NOMO-1 (cell line): ENCODE results near the gene BAIAP2L1.
"Not testable (repeated sequence)": the region's sequence is repeated elsewhere in the genome, so short reads cannot be mapped to it uniquely, and the experiment has no call there.

Experiments
- DNase-seq, 2 experiments: peaks; one replicate each; lab custom pipeline; 2025; ENCODE audit not compliant: unreplicated experiment in 2 of 2; lab: John Stamatoyannopoulos, UW

BAIAP2L1 gene

GRCh38 chr7:98399462-98399861 lies 1.4 kb downstream of the BAIAP2L1 start:
- DNase-seq: peak; percentile 10 to 45

- no peak for DNase-seq
Measured at GRCh38 chr7:98398567-98399372, 2.1 kb downstream of the BAIAP2L1 start.

GRCh38 chr7:98396768-98397167 lies 4.1 kb downstream of the BAIAP2L1 start:
- DNase-seq: no peak

GRCh38 chr7:98395951-98396350 lies 4.9 kb downstream of the BAIAP2L1 start:
- no peak for DNase-seq

- no peak for DNase-seq
Measured at GRCh38 chr7:98395481-98395880, 5.4 kb downstream of the BAIAP2L1 start.

- no peak for DNase-seq
Measured at GRCh38 chr7:98394377-98394836, 6.5 kb downstream of the BAIAP2L1 start.

GRCh38 chr7:98387544-98388226 lies 13.2 kb downstream of the BAIAP2L1 start:
- DNase-seq: no peak

- DNase-seq: no peak
Measured at GRCh38 chr7:98387131-98387530, 13.8 kb downstream of the BAIAP2L1 start.

- DNase-seq: not testable (repeated sequence)
Measured at GRCh38 chr7:98385532-98385931, 15.4 kb downstream of the BAIAP2L1 start.

GRCh38 chr7:98378210-98378819 lies 22.6 kb downstream of the BAIAP2L1 start:
- no peak for DNase-seq

- no peak for DNase-seq
Measured at GRCh38 chr7:98376711-98377110, 24.2 kb downstream of the BAIAP2L1 start.

- no peak for DNase-seq
Measured at GRCh38 chr7:98375664-98376063, 25.2 kb downstream of the BAIAP2L1 start.

- no peak for DNase-seq
Measured at GRCh38 chr7:98374285-98374680, 26.6 kb downstream of the BAIAP2L1 start.

GRCh38 chr7:98372993-98373392 lies 27.9 kb downstream of the BAIAP2L1 start:
- no peak for DNase-seq

- no peak for DNase-seq
Measured at GRCh38 chr7:98369726-98370125, 31.2 kb downstream of the BAIAP2L1 start.

GRCh38 chr7:98368716-98369115 lies 32.2 kb downstream of the BAIAP2L1 start:
- DNase-seq: no peak

- DNase-seq: no peak
Measured at GRCh38 chr7:98366562-98366938, 34.3 kb downstream of the BAIAP2L1 start.

GRCh38 chr7:98365863-98366561 lies 34.9 kb downstream of the BAIAP2L1 start:
- no peak for DNase-seq

GRCh38 chr7:98364220-98364619 lies 36.7 kb downstream of the BAIAP2L1 start:
- DNase-seq: no peak

- no peak for DNase-seq
Measured at GRCh38 chr7:98362517-98362916, 38.4 kb downstream of the BAIAP2L1 start.
